Right lobe of liver (tissue), 6 donors: ENCODE results near the gene ITGA4. TPM values are rescaled to one million over a fixed set of nuclear protein-coding genes. Genes with fewer than 3 reads are reported as not detected.

Experiments
- ATAC-seq, 4 donors: fragments of 200-7000 bp; cut with Tn5 transposase; one replicate each; pipeline ENCODE4 v1.9.1; 2020; ENCODE audit warnings: mild to moderate bottlenecking in 4 of 4, moderate library complexity in 4 of 4
- DNase-seq, 3 donors: peaks; one replicate each; pipeline ENCODE4 v3.0.0-alpha.2; 2020
- H3K27ac ChIP-seq, 3 donors: fragments of 200-600 bp; one replicate each; pipeline ENCODE4 v1.8.0; 2022
- H3K27me3 ChIP-seq, 2 donors: fragments of 200-600 bp; one replicate each; pipeline ENCODE4 v1.8.0; 2022
- H3K36me3 ChIP-seq, 4 donors: fragments of 200-600 bp; sonication (generic) in 1 of 4; one replicate each; pipeline versions ENCODE4 v1.5.1 to v1.8.0; 2017 to 2022; ENCODE audit warnings: control low read depth in 1 of 4
- H3K4me1 ChIP-seq, 4 donors: fragments of 200-600 bp; sonication (generic) in 1 of 4; one replicate each; pipeline versions ENCODE4 v1.5.1 to v1.8.0; 2017 to 2022; ENCODE audit warnings: control low read depth in 1 of 4
- H3K4me3 ChIP-seq, 3 donors: fragments of 200-600 bp; one replicate each; pipeline ENCODE4 v1.8.0; 2022
- H3K9me3 ChIP-seq, 4 donors: fragments of 200-600 bp; sonication (generic) in 1 of 4; one replicate each; pipeline versions ENCODE4 v1.5.1 to v1.8.0; 2017 to 2022; ENCODE audit warnings: control low read depth in 1 of 4
- CTCF ChIP-seq, 4 donors: fragments of 200-600 bp in 3 of 4; fragments of 450-650 bp in 1 of 4; IDR thresholded peaks; one replicate each; pipeline versions ENCODE4 v1.5.1 to v1.8.0; 2016 to 2022; ENCODE audit warnings: antibody characterized with exemption in 4 of 4, mild to moderate bottlenecking in 2 of 4
- POLR2A ChIP-seq: fragments of 450-650 bp; IDR thresholded peaks from one replicate; pipeline ENCODE4 v1.6.1; 2017; ENCODE audit warnings: antibody characterized with exemption, mild to moderate bottlenecking
- WGBS: methylation state at CpG from one replicate; pipeline ENCODE4 v1.1.6; 2018; ENCODE audit warnings: low coverage, low lambda C conversion rate; ENCODE audit not compliant: insufficient coverage; ENCODE audit errors: missing lambda C conversion rate; 5-methylcytosine and 5-hydroxymethylcytosine counted together
- intact Hi-C, 2 donors: fragments of 100-400 bp; cut with DNase I; formaldehyde crosslinking; loops; one replicate each; pipeline versions ENCODE4 v1.11.2 to v1.14.1; 2022
- long read RNA-seq: library from polyadenylated mRNA; unstranded; transcript quantifications from one replicate; pipeline ENCODE4 v2.0.0, GENCODE V29; 2019
- total RNA-seq, 6 experiments: library from RNA; depleted of rRNA in 2 of 6; stranded (reverse); fragments of >200 nt in 2 of 6; fragmentation: NEBNext Ultra II Directional in 3 of 6; extraction: Animal tissue kit (Norgen Biotek cat#: 25700) in 3 of 6; gene quantifications; one replicate each; pipeline versions ENCODE4 v1.1.0 to v1.2.4, GENCODE V29; 2016 to 2023
- donor health status: DM: no; HTN: yes; CAD: no.
- donor health status: DM: no; HTN: no; CAD: no.
- donor health status: DM: no; HTN: no; CAD: no.
- donor health status: DM: no; HTN: yes; CAD: no.
- donor health status: DM: no; HTN: yes; CAD: no.

The ITGA4 gene
- 1 to 10 TPM; 1.2 to 7.4 (median 3.6) TPM for total RNA-seq
- long read RNA-seq, partial matches to known transcripts = 0 of 1 reads
- long read RNA-seq, other reads (novel, unspliced or antisense) = 0 of 1 reads

DNA sequence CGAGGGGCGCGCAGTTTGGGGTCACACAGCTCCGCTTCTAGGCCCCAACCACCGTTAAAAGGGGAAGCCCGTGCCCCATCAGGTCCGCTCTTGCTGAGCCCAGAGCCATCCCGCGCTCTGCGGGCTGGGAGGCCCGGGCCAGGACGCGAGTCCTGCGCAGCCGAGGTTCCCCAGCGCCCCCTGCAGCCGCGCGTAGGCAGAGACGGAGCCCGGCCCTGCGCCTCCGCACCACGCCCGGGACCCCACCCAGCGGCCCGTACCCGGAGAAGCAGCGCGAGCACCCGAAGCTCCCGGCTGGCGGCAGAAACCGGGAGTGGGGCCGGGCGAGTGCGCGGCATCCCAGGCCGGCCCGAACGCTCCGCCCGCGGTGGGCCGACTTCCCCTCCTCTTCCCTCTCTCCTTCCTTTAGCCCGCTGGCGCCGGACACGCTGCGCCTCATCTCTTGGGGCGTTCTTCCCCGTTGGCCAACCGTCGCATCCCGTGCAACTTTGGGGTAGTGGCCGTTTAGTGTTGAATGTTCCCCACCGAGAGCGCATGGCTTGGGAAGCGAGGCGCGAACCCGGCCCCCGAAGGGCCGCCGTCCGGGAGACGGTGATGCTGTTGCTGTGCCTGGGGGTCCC, at the start of gene ITGA4:
ITGA4 (plus strand) TSS at position 266 of the 620 bp plus-strand sequence; CDS start at position 535, 269 bp downstream.
- ATAC-seq (peak; percentile 82 to 90 (median 88)), DNase-seq (peak; percentile 63 to 79 (median 73))
- intact Hi-C loops = no loop called here
- TF ChIP-seq CTCF (IDR thresholded peaks at IDR 0.05) (peak; percentile 42 to 49 (median 45)), POLR2A (no peak)
- Histone ChIP-seq H3K27ac (peak within 1 kb of the TSS; percentile 15 to 77 (median 45)), H3K27me3 (peaks cover 0 to 7% of the 10 kb centered on the region in 2 donors), H3K4me3 (peak within 1 kb of the TSS; percentile 30 to 54 (median 40)), H3K36me3 (no peaks in the 10 kb centered on the region), H3K4me1 (peaks cover 0 to 6% (median 0%) of the 10 kb centered on the region in 4 donors), H3K9me3 (no peaks in the 10 kb centered on the region)
- WGBS = under 1% methylated on average over 17 of the region's 67 CpGs

DNA sequence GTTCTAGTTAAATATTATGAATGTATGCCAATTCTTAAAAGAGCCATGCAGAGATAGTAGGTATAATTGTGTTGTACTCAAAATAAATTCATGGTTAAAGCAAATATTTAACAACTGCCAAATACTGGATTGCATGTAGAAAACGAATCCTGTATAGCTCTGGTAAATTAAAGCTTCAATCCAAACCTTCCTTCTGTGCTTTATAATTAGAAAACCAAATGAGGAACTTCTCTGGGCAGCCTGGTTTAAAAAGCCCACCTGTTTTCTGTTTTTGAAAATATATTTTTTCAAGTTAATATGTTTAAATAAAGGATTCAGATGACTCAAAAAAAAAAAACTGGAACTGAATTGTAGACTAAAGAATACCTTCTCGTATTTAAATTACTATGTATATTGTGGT, 48.3 kb upstream of the ITGA4 start:
- no peaks in the 10 kb centered on the region for H3K27me3 ChIP-seq
- H3K36me3 ChIP-seq = no peaks in the 10 kb centered on the region
- no peak for ATAC-seq
- WGBS = 34% methylated on average over 2 of the region's 2 CpGs
- H3K4me3 ChIP-seq = no peak overlapping the region
- intact Hi-C loops = no loop called here
- DNase-seq = no peak
- no peaks in the 10 kb centered on the region for H3K4me1 ChIP-seq
- TF ChIP-seq CTCF (IDR thresholded peaks at IDR 0.05) (no peak), POLR2A (no peak)
- no peak overlapping the region for H3K27ac ChIP-seq
- no peaks in the 10 kb centered on the region for H3K9me3 ChIP-seq

- ATAC-seq = no peak
- 14% methylated on average over 1 of the region's 5 CpGs for WGBS
- Histone ChIP-seq H3K4me3 (no peak overlapping the region), H3K27ac (no peak overlapping the region), H3K36me3 (no peaks in the 10 kb centered on the region), H3K27me3 (no peaks in the 10 kb centered on the region), H3K4me1 (no peaks in the 10 kb centered on the region), H3K9me3 (no peaks in the 10 kb centered on the region)
- intact Hi-C loops = no loop called here
- TF ChIP-seq POLR2A (no peak), CTCF (IDR thresholded peaks at IDR 0.05) (no peak)
- no peak for DNase-seq
Observed at GRCh38 chr2:181411105-181411849, 45.9 kb upstream of the ITGA4 start.

GRCh38 chr2:181419129-181419855, 37.9 kb upstream of the ITGA4 start:
- ATAC-seq = no peak
- 33% methylated on average over 8 of the region's 8 CpGs for WGBS
- H3K4me3 ChIP-seq = no peak overlapping the region

More at GRCh38 chr2:181419129-181419855, 37.9 kb upstream of the ITGA4 start:
- H3K36me3 ChIP-seq = no peaks in the 10 kb centered on the region
- H3K9me3 ChIP-seq = no peaks in the 10 kb centered on the region
- DNase-seq = no peak
- H3K4me1 ChIP-seq = no peaks in the 10 kb centered on the region
- no peak overlapping the region for H3K27ac ChIP-seq
- no peak for TF ChIP-seq CTCF (IDR thresholded peaks at IDR 0.05)
- TF ChIP-seq POLR2A = no peak
- no peaks in the 10 kb centered on the region for H3K27me3 ChIP-seq
- intact Hi-C loops = no loop called here
